Activated naive CD8-positive, alpha-beta T cell treated with anti-CD3 and anti-CD28 coated beads, Interleukin-2, amount 10 ng/mL, durations not matched to agents 7 days and 5 days (primary cell): ENCODE measurements around the gene PRR23B. TPM values are rescaled to one million over a fixed set of nuclear protein-coding genes. Genes with fewer than 3 reads are reported as not detected.

Experiments
- ATAC-seq: fragments of 150-1000 bp; cut with Tn5 transposase; one replicate; pipeline ENCODE4 v1.10.0; 2021; ENCODE audit warnings: low read depth, moderate library complexity
- POLR2A ChIA-PET: fragments of 350-600 bp; sonication (Branson Sonifier 250); formaldehyde crosslinking; loops from one replicate; lab custom pipeline; 2021; ENCODE audit warnings: antibody characterized with exemption; lab: Charles Lee
- DNase-seq: peaks from one replicate; pipeline ENCODE4 v3.0.0; 2021
- H3K27ac Mint-ChIP-seq: one replicate; pipeline ENCODE4 v1.8.0; 2022; ENCODE audit warnings: mild to moderate bottlenecking, mixed read lengths
- H3K27me3 Mint-ChIP-seq: one replicate; pipeline ENCODE4 v1.8.0; 2022; ENCODE audit warnings: mild to moderate bottlenecking, moderate library complexity, mixed read lengths
- H3K36me3 Mint-ChIP-seq: one replicate; pipeline ENCODE4 v1.8.0; 2021; ENCODE audit warnings: mild to moderate bottlenecking, mixed read lengths
- H3K4me1 Mint-ChIP-seq: one replicate; pipeline ENCODE4 v1.8.0; 2021; ENCODE audit warnings: mixed read lengths
- H3K4me3 Mint-ChIP-seq: one replicate; pipeline ENCODE4 v1.8.0; 2022; ENCODE audit warnings: mild to moderate bottlenecking, moderate library complexity, mixed read lengths
- H3K9me3 Mint-ChIP-seq: one replicate; pipeline ENCODE4 v1.8.0; 2021; ENCODE audit warnings: mixed read lengths
- total RNA-seq, 2 experiments: library from RNA; stranded (reverse); gene quantifications; one replicate each; pipeline ENCODE4 v1.2.3, GENCODE V29; 2021

Gene PRR23B
- total RNA-seq, 2 experiments from 2014 or later: not detected

DNA sequence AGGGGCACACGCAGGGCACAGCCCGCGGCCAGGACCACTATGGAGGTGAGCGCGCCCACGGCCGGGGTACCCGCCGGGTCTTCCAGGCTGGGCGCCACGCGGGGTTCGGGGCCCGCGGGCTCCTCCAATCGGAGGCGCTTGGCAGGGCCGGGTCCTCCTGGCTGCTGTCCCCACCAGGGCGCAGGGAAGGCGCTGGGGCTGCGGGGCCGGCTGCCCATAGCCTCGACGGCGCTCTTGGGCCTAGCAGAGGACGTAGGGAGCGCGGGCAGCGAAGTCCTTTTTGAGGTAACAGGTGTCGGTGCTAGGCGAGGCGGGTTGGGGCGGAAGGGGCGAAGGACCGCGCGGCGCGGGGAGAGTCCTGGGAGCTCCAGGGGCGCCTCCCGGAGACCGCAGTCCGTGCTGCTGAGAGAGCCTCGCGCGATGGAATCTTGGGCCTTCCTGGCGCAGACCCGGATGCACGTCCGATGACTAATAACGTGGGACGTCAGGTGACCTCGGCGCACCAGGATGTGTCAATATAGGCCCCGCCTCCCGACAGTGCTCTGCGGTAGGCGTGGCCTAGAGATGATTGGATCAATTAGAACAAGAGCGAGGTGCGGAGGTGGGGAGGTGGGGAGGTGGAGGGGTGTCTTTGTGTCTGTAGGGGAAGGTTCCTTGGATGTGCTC, 14.5 kb downstream of the PRR23B start, which contains the start of gene PRR23A:
TSS of gene PRR23A (minus strand) at position 218 of the 666 bp plus-strand sequence. CDS start at position 218, 0 bp downstream.
- POLR2A ChIA-PET: no interaction called here
- peaks cover 11% of the 10 kb centered on the region for H3K9me3 Mint-ChIP-seq
- DNase-seq (no peak), ATAC-seq (no peak)
- H3K4me3 Mint-ChIP-seq: no peak within 1 kb of the TSS
- H3K36me3 Mint-ChIP-seq: peaks cover 2% of the 10 kb centered on the region
- H3K27me3 Mint-ChIP-seq: no peaks in the 10 kb centered on the region
- no peak within 1 kb of the TSS for H3K27ac Mint-ChIP-seq
- H3K4me1 Mint-ChIP-seq: no peaks in the 10 kb centered on the region

DNA sequence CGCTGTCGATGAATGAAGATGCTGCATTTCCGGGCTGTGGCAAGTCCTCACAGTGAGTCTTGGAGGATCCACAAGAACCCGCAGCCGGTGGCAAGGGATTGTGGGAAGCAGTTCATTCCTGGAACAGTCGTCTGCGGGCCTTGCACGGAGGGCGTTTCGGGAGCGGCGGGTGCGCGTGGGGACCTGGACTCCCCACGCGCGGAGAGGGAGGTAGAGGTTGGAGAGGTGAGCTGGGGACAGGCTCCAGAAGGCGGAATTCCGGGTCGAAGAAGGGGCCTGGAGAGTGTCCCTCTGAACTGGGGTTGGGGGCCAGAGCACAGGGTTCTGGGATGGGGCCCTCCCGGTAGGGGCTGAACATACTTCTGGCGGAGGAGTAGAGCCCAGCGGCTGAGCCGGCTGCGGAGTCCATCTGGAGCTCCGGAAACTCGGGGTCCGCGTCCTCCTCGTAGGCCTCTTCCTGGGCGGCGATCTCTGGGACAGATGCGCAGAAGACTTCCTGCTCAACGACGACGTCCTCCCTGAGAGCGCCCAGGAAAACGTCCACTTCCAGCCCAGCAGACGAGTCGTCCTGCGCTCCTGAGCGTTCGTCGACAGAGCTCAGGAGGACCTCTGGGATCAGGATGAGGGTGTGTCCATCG, 15.3 kb downstream of the PRR23B start:
- H3K4me1 Mint-ChIP-seq: no peaks in the 10 kb centered on the region
- POLR2A ChIA-PET: no interaction called here
- DNase-seq (no peak), ATAC-seq (no peak)
- peaks cover 4% of the 10 kb centered on the region for H3K27me3 Mint-ChIP-seq
- H3K27ac Mint-ChIP-seq: no peak overlapping the region
- peaks cover 15% of the 10 kb centered on the region for H3K9me3 Mint-ChIP-seq
- peaks cover 2% of the 10 kb centered on the region for H3K36me3 Mint-ChIP-seq
- H3K4me3 Mint-ChIP-seq: no peak overlapping the region

DNA sequence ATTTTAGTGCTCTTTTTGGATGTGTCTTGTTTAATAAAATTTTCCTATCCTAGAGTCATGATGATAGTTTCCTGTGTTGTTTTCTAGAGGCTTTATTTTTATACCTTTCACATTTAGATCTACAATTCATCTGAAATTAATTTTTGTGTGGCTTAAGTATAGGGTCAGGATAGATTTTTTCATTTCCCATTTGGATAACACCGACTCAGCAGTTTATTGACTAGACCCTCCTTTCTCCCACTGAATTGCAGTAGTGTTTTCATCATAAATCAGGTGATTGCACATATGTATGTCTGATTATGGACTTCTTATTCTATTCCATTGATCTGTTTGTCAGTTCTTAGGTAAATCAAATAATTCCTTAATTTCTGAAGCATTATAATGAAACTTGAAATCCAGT, 25.0 kb downstream of the PRR23B start:
- POLR2A ChIA-PET: no interaction called here
- ATAC-seq (no peak), DNase-seq (no peak)
- Mint-ChIP-seq H3K36me3 (no peaks in the 10 kb centered on the region), H3K9me3 (no peaks in the 10 kb centered on the region), H3K27ac (no peak overlapping the region), H3K27me3 (peaks cover 10% of the 10 kb centered on the region), H3K4me3 (no peak overlapping the region), H3K4me1 (no peaks in the 10 kb centered on the region)

DNA sequence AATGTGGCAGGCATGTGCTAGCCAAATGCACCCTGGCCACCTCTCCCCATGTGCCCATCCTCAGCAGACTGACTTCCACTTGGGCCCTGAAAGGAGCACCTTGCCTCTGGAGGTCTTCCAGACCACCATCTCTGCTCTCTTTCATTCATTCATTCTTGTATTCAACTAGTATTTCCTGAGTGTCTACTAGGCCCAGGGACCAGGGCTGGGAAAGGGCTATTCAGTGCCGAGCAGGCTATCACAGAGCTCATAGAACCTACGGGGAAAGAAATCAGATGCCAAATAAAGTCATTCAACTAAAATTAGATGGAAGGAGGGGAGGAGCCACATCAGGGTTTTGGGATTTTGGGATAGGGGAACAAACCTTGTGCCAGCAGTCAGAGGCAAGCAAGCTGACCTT, 33.5 kb downstream of the PRR23B start:
- H3K4me1 Mint-ChIP-seq: no peaks in the 10 kb centered on the region
- H3K9me3 Mint-ChIP-seq: no peaks in the 10 kb centered on the region
- ATAC-seq (no peak), DNase-seq (no peak)
- no peak overlapping the region for H3K4me3 Mint-ChIP-seq
- no peak overlapping the region for H3K27ac Mint-ChIP-seq
- POLR2A ChIA-PET: no interaction called here
- no peaks in the 10 kb centered on the region for H3K36me3 Mint-ChIP-seq
- H3K27me3 Mint-ChIP-seq: peaks cover 8% of the 10 kb centered on the region

DNA sequence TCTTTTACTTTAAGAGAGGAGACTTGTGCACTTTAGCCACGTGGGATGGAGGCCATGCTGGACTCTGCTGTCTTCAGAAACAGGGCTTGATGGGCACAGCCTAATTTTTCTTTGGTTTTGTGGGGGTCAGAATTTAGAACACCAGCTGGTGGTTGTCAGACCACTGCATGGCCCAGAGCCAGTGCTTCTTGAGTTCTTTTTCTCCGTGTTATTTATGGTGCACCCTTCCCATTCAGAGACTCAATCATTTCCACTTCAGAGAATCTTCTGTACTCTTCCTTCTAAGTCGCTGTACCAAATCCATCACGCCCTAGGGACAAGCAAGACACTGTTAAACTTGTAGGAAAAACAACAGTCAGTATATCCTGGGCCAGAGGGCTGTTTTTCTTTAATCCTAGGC, 34.8 kb downstream of the PRR23B start:
- peaks cover 13% of the 10 kb centered on the region for H3K27me3 Mint-ChIP-seq
- H3K4me3 Mint-ChIP-seq: no peak overlapping the region
- no peaks in the 10 kb centered on the region for H3K36me3 Mint-ChIP-seq
- no peaks in the 10 kb centered on the region for H3K9me3 Mint-ChIP-seq
- DNase-seq (no peak), ATAC-seq (no peak)
- POLR2A ChIA-PET: no interaction called here
- no peak overlapping the region for H3K27ac Mint-ChIP-seq
- H3K4me1 Mint-ChIP-seq: no peaks in the 10 kb centered on the region

DNA sequence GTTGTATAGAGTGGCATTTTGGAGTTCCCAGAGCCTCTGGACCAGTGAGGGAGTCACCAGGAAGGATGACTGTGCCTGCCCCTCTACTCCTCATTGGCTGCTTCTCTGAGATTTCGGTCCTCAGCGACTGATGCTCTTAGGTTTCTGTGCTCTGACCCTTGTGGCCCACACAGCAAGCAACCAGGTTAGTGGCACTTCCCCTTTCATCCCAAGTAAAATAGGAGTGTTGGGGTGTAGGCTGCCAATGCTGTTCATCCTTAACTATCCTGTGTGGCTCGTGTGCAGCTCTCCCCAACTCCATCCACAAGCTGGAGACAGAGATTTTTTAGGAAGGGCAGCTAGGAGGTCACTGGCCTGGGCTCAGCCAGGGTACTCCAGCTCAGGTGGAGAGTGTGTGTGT, 35.9 kb downstream of the PRR23B start:
- POLR2A ChIA-PET: no interaction called here
- no peak for DNase-seq
- no peak overlapping the region for H3K4me3 Mint-ChIP-seq
- no peaks in the 10 kb centered on the region for H3K36me3 Mint-ChIP-seq
- H3K27ac Mint-ChIP-seq: no peak overlapping the region
- no peaks in the 10 kb centered on the region for H3K4me1 Mint-ChIP-seq
- ATAC-seq: no peak
- H3K27me3 Mint-ChIP-seq: peaks cover 17% of the 10 kb centered on the region
- H3K9me3 Mint-ChIP-seq: no peaks in the 10 kb centered on the region

DNA sequence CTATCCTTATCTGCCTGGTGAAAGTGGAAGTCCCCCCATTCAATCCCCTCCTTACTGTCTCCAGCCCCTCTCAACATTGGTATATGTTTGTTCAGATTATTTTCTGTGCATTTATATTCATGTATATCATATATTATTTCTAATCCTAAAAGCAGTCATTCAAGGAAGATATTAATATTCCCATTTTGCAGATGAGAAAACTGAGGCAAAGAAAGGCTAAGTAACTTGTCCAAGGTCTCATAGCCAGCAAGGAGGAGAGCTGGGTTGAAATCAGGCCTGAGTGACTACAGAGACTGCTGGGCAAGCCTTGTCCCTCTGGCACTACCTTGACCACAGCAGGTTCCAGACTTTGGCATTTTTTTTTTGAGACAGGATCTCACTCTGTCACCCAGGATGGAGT, 44.7 kb downstream of the PRR23B start:
- Mint-ChIP-seq H3K27me3 (peaks cover 8% of the 10 kb centered on the region), H3K4me3 (no peak overlapping the region), H3K27ac (no peak overlapping the region), H3K9me3 (no peaks in the 10 kb centered on the region), H3K36me3 (no peaks in the 10 kb centered on the region), H3K4me1 (no peaks in the 10 kb centered on the region)
- ATAC-seq (no peak), DNase-seq (no peak)
- POLR2A ChIA-PET: no interaction called here

DNA sequence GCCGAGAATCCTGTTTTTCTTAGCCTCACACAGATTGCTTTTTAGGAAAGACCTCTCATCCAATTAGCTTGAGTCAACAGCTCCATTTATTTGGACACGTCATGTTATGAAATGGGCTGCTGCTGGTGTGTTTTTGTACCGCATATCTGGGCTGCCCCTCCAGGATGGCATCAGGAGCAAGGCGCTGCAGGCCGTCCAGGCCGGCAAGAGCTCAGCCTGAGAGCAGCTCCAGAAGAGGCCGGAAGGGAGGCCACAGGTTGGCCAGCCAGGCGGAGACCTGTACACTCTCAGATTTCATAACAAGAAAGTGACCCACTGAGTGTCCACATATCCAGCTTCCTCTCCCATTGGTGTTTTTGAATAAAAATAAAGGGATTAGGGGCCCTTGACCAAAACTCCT, 45.4 kb downstream of the PRR23B start:
- DNase-seq (no peak), ATAC-seq (no peak)
- POLR2A ChIA-PET: no interaction called here
- Mint-ChIP-seq H3K27me3 (peaks cover 4% of the 10 kb centered on the region), H3K9me3 (no peaks in the 10 kb centered on the region), H3K36me3 (no peaks in the 10 kb centered on the region), H3K4me3 (no peak overlapping the region), H3K27ac (no peak overlapping the region), H3K4me1 (no peaks in the 10 kb centered on the region)

DNA sequence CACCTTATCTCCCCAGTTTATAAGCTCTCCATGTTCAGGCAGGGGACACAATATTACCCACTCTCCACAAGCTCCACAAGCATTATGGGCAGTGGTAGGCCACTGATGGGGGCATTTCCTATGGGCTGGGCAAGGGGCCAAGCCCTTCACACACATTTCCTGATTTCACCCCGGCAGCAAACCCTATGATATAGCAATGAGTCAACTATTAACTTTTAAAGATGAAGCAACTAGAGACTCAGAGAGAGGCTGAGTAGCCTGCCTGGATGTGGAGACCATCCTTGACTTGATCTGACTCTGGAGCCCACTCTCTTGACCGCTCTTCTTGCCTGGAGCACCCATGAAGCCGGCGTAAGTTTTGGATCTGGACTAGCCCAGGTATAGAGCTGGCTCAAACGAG, 46.3 kb downstream of the PRR23B start:
- Mint-ChIP-seq H3K4me3 (no peak overlapping the region), H3K9me3 (no peaks in the 10 kb centered on the region), H3K27ac (no peak overlapping the region), H3K27me3 (peaks cover 6% of the 10 kb centered on the region), H3K4me1 (no peaks in the 10 kb centered on the region), H3K36me3 (no peaks in the 10 kb centered on the region)
- POLR2A ChIA-PET: no interaction called here
- no peak for DNase-seq
- ATAC-seq: no peak

DNA sequence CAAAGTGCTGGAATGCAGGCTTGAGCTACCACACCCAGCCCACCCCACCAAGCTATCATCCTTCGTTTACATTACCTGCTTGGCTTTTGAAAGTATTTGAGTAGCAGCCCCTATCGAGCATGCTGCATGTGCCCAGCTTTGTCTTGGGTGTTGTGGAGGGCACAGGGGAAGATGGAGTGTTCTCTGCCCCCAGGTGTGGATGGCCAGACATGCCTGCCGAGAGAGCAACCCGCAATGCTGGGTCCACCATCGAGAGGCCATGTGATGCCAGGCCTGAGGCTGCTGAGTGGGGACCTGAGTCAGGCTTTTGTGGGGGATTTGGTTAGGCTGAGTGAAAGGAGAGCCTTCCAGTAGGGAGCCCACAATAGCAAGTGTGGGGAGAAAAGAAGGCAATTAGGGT, 47.8 kb downstream of the PRR23B start:
- no peak overlapping the region for H3K27ac Mint-ChIP-seq
- ATAC-seq: no peak
- no peaks in the 10 kb centered on the region for H3K9me3 Mint-ChIP-seq
- POLR2A ChIA-PET: no interaction called here
- peaks cover 10% of the 10 kb centered on the region for H3K27me3 Mint-ChIP-seq
- no peaks in the 10 kb centered on the region for H3K36me3 Mint-ChIP-seq
- H3K4me3 Mint-ChIP-seq: no peak overlapping the region
- no peaks in the 10 kb centered on the region for H3K4me1 Mint-ChIP-seq
- DNase-seq: no peak

DNA sequence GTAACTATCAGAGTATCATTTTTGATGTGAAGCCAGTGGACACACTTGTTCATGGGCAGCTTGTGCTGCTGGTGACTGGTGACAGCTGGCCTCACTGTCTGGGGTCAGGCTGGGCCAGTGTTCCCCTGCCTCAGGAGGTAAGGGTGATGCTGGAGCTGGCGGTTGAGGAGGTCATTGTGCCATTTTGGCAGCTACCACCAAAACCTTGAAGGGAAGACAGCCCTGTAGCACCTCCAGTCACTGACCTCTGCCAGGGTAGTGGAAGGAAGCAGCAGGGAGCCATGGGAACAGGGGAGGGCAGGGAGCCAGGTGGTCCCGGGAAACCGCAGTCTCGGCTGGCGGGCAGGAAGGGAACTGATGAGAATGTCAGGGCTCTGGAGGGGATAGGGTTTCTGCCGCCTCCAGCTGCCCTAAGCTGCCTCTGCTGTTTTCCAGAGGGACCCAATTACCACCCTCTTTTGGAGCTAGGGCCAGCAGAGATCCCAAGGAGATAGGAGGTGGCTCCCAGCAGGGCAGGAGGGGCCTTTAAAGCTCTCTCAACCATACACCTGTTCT, 48.9 kb downstream of the PRR23B start:
- DNase-seq (no peak), ATAC-seq (no peak)
- Mint-ChIP-seq H3K27me3 (peaks cover 10% of the 10 kb centered on the region), H3K4me1 (no peaks in the 10 kb centered on the region), H3K4me3 (no peak overlapping the region), H3K9me3 (no peaks in the 10 kb centered on the region), H3K36me3 (no peaks in the 10 kb centered on the region), H3K27ac (no peak overlapping the region)
- POLR2A ChIA-PET: no interaction called here

Other genes starting within 250 kb of the PRR23B start
- 10 to 100 TPM; 14.3 to 17.6 TPM for gene PIK3CB, start 186.0 kb downstream of the PRR23B start, total RNA-seq
- not detected for gene FOXL2, start 73.8 kb downstream of the PRR23B start, total RNA-seq
- not detected for gene FOXL2NB, start 73.7 kb downstream of the PRR23B start, total RNA-seq
- not detected for gene PRR23A, start 14.7 kb downstream of the PRR23B start, total RNA-seq
- not detected for gene PRR23C, start 24.0 kb upstream of the PRR23B start, total RNA-seq